Activated CD4-positive, alpha-beta memory T cell treated with anti-CD3 and anti-CD28 coated beads for 36 hours (primary cell): ENCODE results near the gene CD300A. TPM values are rescaled to one million over a fixed set of nuclear protein-coding genes. Genes with fewer than 3 reads are reported as not detected.
"Not testable (repeated sequence)": the region's sequence is repeated elsewhere in the genome, so short reads cannot be mapped to it uniquely, and the experiment has no call there.

Experiments
- CTCF ChIA-PET: fragments of 350-600 bp; sonication (Branson Sonifier 250); formaldehyde crosslinking; loops from one replicate; lab custom pipeline; 2021; ENCODE audit warnings: antibody characterized with exemption, inconsistent platforms; lab: Charles Lee
- POLR2A ChIA-PET: fragments of 350-600 bp; sonication (Branson Sonifier 250); formaldehyde crosslinking; loops from one replicate; lab custom pipeline; 2021; ENCODE audit warnings: antibody characterized with exemption; lab: Charles Lee
- DNase-seq: peaks from one replicate; pipeline ENCODE4 v3.0.0-alpha.2; 2020
- H3K27ac Mint-ChIP-seq: one replicate; pipeline ENCODE4 v1.8.0; 2021; ENCODE audit warnings: mixed read lengths
- H3K27me3 Mint-ChIP-seq: one replicate; pipeline ENCODE4 v1.8.0; 2021; ENCODE audit warnings: mixed read lengths
- H3K36me3 Mint-ChIP-seq: one replicate; pipeline ENCODE4 v1.8.0; 2021; ENCODE audit warnings: mixed read lengths
- H3K4me1 Mint-ChIP-seq: one replicate; pipeline ENCODE4 v1.8.0; 2021; ENCODE audit warnings: low read depth, mixed read lengths
- H3K4me3 Mint-ChIP-seq: one replicate; pipeline ENCODE4 v1.8.0; 2021; ENCODE audit warnings: mild to moderate bottlenecking, mixed read lengths
- H3K9me3 Mint-ChIP-seq: one replicate; pipeline ENCODE4 v1.8.0; 2021; ENCODE audit warnings: mixed read lengths
- intact Hi-C: fragments of 100-400 bp; cut with micrococcal nuclease; formaldehyde crosslinking; loops from one replicate; pipeline ENCODE4 v1.15.1; 2023
- total RNA-seq, 2 experiments: library from RNA; stranded (reverse); gene quantifications; one replicate each; pipeline ENCODE4 v1.2.3, GENCODE V29; 2021

The CD300A gene
- total RNA-seq, 2 experiments from 2014 or later: 11.3 to 12.3 TPM

GRCh38 chr17:74474043-74474792, 7.8 kb downstream of the CD300A start:
- ChIA-PET POLR2A (no interaction called here), CTCF (no interaction called here)
- no peaks in the 10 kb centered on the region for H3K27me3 Mint-ChIP-seq
- peaks cover 21% of the 10 kb centered on the region for H3K9me3 Mint-ChIP-seq
- intact Hi-C loops: no loop called here
- no peak overlapping the region for H3K4me3 Mint-ChIP-seq
- H3K27ac Mint-ChIP-seq: peak overlapping the region; percentile 14
- DNase-seq: no peak
- H3K4me1 Mint-ChIP-seq: peaks cover 62% of the 10 kb centered on the region
- peaks cover 31% of the 10 kb centered on the region for H3K36me3 Mint-ChIP-seq

- intact Hi-C loops: no loop called here
- Mint-ChIP-seq H3K9me3 (peaks cover 21% of the 10 kb centered on the region), H3K4me3 (no peak overlapping the region), H3K4me1 (peaks cover 62% of the 10 kb centered on the region), H3K36me3 (peaks cover 31% of the 10 kb centered on the region), H3K27me3 (no peaks in the 10 kb centered on the region), H3K27ac (no peak overlapping the region)
- DNase-seq: no peak
- POLR2A ChIA-PET: interaction anchor here (1.2 kb wide), 1 partner anchor 13 kb away, joined by 3 read pairs; no protein-coding TSS in a partner anchor
- CTCF ChIA-PET: interaction anchor here (0.7 to 1.9 kb wide), 2 partner anchors 18 to 107 kb away, joined by 3 to 5 read pairs; partner anchors contain the start of gene GPR142
Measured at GRCh38 chr17:74475189-74475588, 8.8 kb downstream of the CD300A start.

GRCh38 chr17:74477411-74477810, 11.0 kb downstream of the CD300A start:
- H3K9me3 Mint-ChIP-seq: peaks cover 21% of the 10 kb centered on the region
- intact Hi-C loops: no loop called here
- peaks cover 52% of the 10 kb centered on the region for H3K4me1 Mint-ChIP-seq
- no peak overlapping the region for H3K27ac Mint-ChIP-seq
- H3K27me3 Mint-ChIP-seq: no peaks in the 10 kb centered on the region
- peaks cover 32% of the 10 kb centered on the region for H3K36me3 Mint-ChIP-seq
- no peak for DNase-seq
- POLR2A ChIA-PET: no interaction called here
- CTCF ChIA-PET: interaction anchor here (1.3 kb wide), 1 partner anchor 40 kb away, joined by 3 read pairs; no protein-coding TSS in a partner anchor
- H3K4me3 Mint-ChIP-seq: no peak overlapping the region

DNA sequence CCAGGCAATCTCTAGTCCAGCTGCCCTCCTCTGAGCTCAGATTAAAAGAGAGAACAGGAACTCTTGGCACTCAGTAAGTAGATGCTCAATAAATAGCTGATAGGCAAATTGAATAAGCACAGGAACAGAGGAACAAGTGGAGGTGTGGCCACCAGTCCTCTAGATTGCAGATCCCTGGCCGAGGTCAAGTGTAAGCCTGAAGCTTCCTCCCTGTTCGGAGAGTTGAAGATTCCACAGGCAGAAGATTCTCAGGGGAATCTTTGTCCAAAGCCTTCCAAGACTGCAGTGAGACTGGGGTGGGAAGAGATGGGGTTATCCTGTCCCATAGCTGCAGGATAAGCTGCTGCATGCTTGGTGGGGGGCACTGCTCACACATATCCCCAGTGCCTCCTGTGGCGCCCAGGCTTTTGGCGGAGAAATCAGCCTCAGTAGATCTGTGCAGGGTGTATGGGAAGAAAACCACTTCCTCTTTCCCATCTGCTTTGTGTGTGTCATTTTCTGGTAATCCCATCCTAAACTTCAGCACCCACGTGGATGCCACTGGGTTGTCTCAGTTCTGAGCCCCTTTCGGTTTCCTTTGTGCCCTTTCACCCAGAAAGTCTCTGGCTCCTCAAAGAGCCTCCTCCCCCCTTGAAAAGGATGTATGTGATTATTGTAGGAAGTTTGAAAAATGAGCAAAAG, 12.1 kb downstream of the CD300A start:
- peaks cover 46% of the 10 kb centered on the region for H3K4me1 Mint-ChIP-seq
- POLR2A ChIA-PET: interaction anchor here (1.2 kb wide), 1 partner anchor 12 kb away, joined by 5 read pairs; the partner anchor contains the start of gene CD300A
- H3K4me3 Mint-ChIP-seq: peak overlapping the region; percentile 18
- intact Hi-C loops: no loop called here
- CTCF ChIA-PET: interaction anchor here (0.7 to 5.0 kb wide), 6 partner anchors 13 to 177 kb away, joined by 3 to 27 read pairs (median 4); no protein-coding TSS in a partner anchor
- H3K9me3 Mint-ChIP-seq: peaks cover 21% of the 10 kb centered on the region
- peaks cover 32% of the 10 kb centered on the region for H3K36me3 Mint-ChIP-seq
- peak; percentile 47 for DNase-seq
- H3K27me3 Mint-ChIP-seq: no peaks in the 10 kb centered on the region
- H3K27ac Mint-ChIP-seq: peak overlapping the region; percentile 72

DNA sequence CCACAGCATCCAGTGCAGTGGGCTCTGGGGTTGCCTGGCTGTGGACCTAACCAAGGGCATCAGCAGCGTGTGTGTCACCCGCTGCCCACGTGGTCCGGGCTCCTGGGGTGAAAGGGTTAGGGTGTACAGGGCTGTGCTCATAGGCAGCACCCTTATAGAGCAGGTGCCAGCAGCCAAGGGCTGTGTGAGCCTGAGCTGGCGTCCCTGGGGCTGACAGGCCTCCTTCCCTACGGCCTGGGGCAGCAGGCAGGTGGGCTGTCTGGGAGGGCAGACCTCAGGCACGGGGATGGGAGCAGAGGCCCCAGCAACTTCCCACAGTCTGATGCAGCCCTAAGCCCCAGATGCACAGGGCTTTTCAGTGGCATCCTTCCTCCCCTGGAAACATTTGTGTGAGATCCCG, 13.9 kb downstream of the CD300A start:
- Mint-ChIP-seq H3K9me3 (peaks cover 14% of the 10 kb centered on the region), H3K27me3 (no peaks in the 10 kb centered on the region), H3K36me3 (peaks cover 19% of the 10 kb centered on the region), H3K27ac (no peak overlapping the region), H3K4me3 (no peak overlapping the region), H3K4me1 (peaks cover 31% of the 10 kb centered on the region)
- POLR2A ChIA-PET: no interaction called here
- CTCF ChIA-PET: interaction anchor here (0.8 to 5.0 kb wide), 4 partner anchors 12 to 101 kb away, joined by 3 to 27 read pairs (median 6); no protein-coding TSS in a partner anchor
- DNase-seq: no peak
- intact Hi-C loops: no loop called here

- ChIA-PET POLR2A (no interaction called here), CTCF (interaction anchor here (1.4 to 5.0 kb wide), 3 partner anchors 24 to 113 kb away, joined by 3 to 27 read pairs (median 8); no protein-coding TSS in a partner anchor)
- H3K27ac Mint-ChIP-seq: peak overlapping the region; percentile 24
- DNase-seq: no peak
- H3K9me3 Mint-ChIP-seq: peaks cover 2% of the 10 kb centered on the region
- no peaks in the 10 kb centered on the region for H3K27me3 Mint-ChIP-seq
- H3K4me3 Mint-ChIP-seq: no peak overlapping the region
- peaks cover 7% of the 10 kb centered on the region for H3K36me3 Mint-ChIP-seq
- H3K4me1 Mint-ChIP-seq: peaks cover 30% of the 10 kb centered on the region
- intact Hi-C loops: no loop called here
Measured at GRCh38 chr17:74481621-74482020, 15.2 kb downstream of the CD300A start.

DNA sequence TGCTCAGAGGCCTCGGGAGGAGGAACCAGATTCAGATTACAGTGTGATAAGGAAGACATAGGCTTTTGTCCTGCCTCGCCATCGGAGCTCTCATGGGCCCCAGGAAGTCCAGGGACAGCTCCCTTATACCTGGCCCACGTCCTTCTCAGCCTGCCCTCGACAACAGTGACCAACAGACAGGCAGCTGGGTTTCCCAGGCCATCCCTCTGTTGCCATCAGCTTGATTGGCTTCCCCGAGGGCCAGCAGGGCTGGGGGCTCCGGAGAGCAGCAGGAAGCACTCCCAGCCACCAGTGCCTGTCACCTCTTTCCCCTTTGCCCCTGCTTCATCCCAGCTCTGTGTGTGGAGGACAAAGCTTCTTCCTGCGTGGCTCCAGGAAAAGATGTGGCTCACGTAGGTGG, 17.6 kb downstream of the CD300A start:
- no peak overlapping the region for H3K4me3 Mint-ChIP-seq
- peaks cover 8% of the 10 kb centered on the region for H3K36me3 Mint-ChIP-seq
- no peak for DNase-seq
- intact Hi-C loops: no loop called here
- H3K27me3 Mint-ChIP-seq: no peaks in the 10 kb centered on the region
- peaks cover 10% of the 10 kb centered on the region for H3K4me1 Mint-ChIP-seq
- no peak overlapping the region for H3K27ac Mint-ChIP-seq
- CTCF ChIA-PET: interaction anchor here (0.8 to 1.3 kb wide), 2 partner anchors 26 to 105 kb away, joined by 3 to 7 read pairs; no protein-coding TSS in a partner anchor
- H3K9me3 Mint-ChIP-seq: no peaks in the 10 kb centered on the region
- POLR2A ChIA-PET: no interaction called here

DNA sequence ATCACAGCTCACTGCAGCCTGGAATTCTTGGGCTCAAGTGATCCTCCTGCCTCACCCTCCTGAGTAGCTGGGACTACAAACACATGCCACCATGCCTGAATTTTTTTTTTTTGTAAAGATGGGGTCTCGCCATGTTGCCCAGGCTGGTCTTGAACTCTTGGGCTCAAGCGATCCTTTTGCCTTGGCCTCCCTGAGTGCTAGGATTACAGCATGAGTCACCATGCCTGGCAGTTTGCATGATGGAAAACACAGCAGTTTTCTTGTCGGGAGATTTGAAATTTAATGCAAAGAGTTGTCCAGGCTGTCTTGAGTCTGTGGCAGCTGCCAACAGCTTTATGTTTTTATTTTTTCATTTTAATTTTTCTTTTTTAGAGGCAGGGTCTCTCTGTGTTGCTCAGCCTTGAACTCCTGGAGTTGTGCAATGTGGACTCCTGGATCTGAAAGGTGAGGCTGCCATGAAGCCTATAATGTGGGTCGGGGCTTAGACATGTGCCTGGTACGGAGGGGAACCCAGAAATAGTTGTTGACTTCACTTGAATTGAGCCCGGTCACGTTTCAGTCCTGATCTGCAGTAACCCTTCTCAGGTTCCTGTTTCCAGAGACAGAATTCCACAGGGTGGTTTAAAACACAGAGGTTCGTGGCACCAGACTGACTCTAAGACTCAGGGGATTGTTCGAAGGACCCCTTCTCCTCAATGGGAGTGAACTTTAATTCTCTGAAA, 18.7 kb downstream of the CD300A start:
- Mint-ChIP-seq H3K4me3 (no peak overlapping the region), H3K27ac (no peak overlapping the region), H3K9me3 (no peaks in the 10 kb centered on the region), H3K4me1 (no peaks in the 10 kb centered on the region), H3K36me3 (peaks cover 10% of the 10 kb centered on the region), H3K27me3 (no peaks in the 10 kb centered on the region)
- POLR2A ChIA-PET: no interaction called here
- no peak for DNase-seq
- intact Hi-C loops: no loop called here
- CTCF ChIA-PET: no interaction called here

GRCh38 chr17:74485841-74486240, 19.4 kb downstream of the CD300A start:
- Mint-ChIP-seq H3K4me3 (no peak overlapping the region), H3K27ac (no peak overlapping the region), H3K27me3 (no peaks in the 10 kb centered on the region), H3K4me1 (no peaks in the 10 kb centered on the region), H3K9me3 (no peaks in the 10 kb centered on the region), H3K36me3 (peaks cover 10% of the 10 kb centered on the region)
- intact Hi-C loops: no loop called here
- ChIA-PET CTCF (interaction anchor here (0.9 kb wide), 1 partner anchor 28 kb away, joined by 3 read pairs; no protein-coding TSS in a partner anchor), POLR2A (no interaction called here)
- DNase-seq: no peak

- CTCF ChIA-PET: interaction anchor here (1.1 to 1.7 kb wide), 2 partner anchors 30 to 120 kb away, joined by 4 to 7 read pairs; no protein-coding TSS in a partner anchor
- intact Hi-C loops, H3K4me1 Mint-ChIP-seq, H3K27me3 Mint-ChIP-seq, H3K9me3 Mint-ChIP-seq, H3K4me3 Mint-ChIP-seq, DNase-seq, H3K27ac Mint-ChIP-seq, H3K36me3 Mint-ChIP-seq: not testable (repeated sequence)
- POLR2A ChIA-PET: interaction anchor here (1.0 kb wide), 1 partner anchor 13 kb away, joined by 3 read pairs; no protein-coding TSS in a partner anchor
Measured at GRCh38 chr17:74488276-74488675, 21.8 kb downstream of the CD300A start.

GRCh38 chr17:74490716-74491115, 24.3 kb downstream of the CD300A start:
- H3K27ac Mint-ChIP-seq: no peak overlapping the region
- CTCF ChIA-PET: interaction anchor here (1.3 to 5.3 kb wide), 4 partner anchors 33 to 123 kb away, joined by 8 to 34 read pairs (median 18); partner anchors contain the start of gene GPR142
- peaks cover 2% of the 10 kb centered on the region for H3K4me1 Mint-ChIP-seq
- intact Hi-C loops: loop anchor here (10.0 kb wide), 1 partner anchor 56 kb away; the partner anchor contains the start of gene GPRC5C
- H3K9me3 Mint-ChIP-seq: no peaks in the 10 kb centered on the region
- H3K36me3 Mint-ChIP-seq: peaks cover 6% of the 10 kb centered on the region
- H3K4me3 Mint-ChIP-seq: no peak overlapping the region
- H3K27me3 Mint-ChIP-seq: no peaks in the 10 kb centered on the region
- POLR2A ChIA-PET: no interaction called here
- DNase-seq: no peak
